ENCODE measurements around the gene CYS1. TPM values are rescaled to one million over a fixed set of nuclear protein-coding genes. Genes with fewer than 3 reads are reported as not detected.

Gene CYS1
- total and polyA plus RNA-seq, 2 of the 13 experiments (the other 11 are each of a cell fraction or from before 2014, with no cell fraction given) = 0.04 TPM; not detected in 1

- TF ChIP-seq ZNF292 (CRISPR knock-in tag; IDR thresholded peaks at IDR 0.05; ENCODE audit: borderline replicate concordance, low read depth) (peak; percentile 18; the same call in 1 of the 2 replicates), KLF11 (CRISPR knock-in tag; IDR thresholded peaks at IDR 0.05) (no peak), ZNF383 (CRISPR knock-in tag; IDR thresholded peaks at IDR 0.05; ENCODE audit: borderline replicate concordance) (no peak), ZSCAN31 (CRISPR knock-in tag; IDR thresholded peaks at IDR 0.05; ENCODE audit: low read depth) (0 out of 2 replicates have a peak, but pooled peaks have one; percentile 49), FUBP1 (CRISPR knock-in tag; IDR thresholded peaks at IDR 0.05; ENCODE audit: borderline replicate concordance) (peak; percentile 64; the same call in 1 of the 2 replicates), ZNF280D (CRISPR knock-in tag; IDR thresholded peaks at IDR 0.05) (0 out of 2 replicates have a peak, but pooled peaks have one; percentile 55), ZNF605 (CRISPR knock-in tag; IDR thresholded peaks at IDR 0.05) (0 out of 2 replicates have a peak, but pooled peaks have one; percentile 44), THAP8 (CRISPR knock-in tag; IDR thresholded peaks at IDR 0.05; ENCODE audit: borderline replicate concordance) (no peak), BCL3 (CRISPR knock-in tag; IDR thresholded peaks at IDR 0.05) (no peak), ZNF782 (CRISPR knock-in tag; IDR thresholded peaks at IDR 0.05; ENCODE audit: borderline replicate concordance) (no peak), SALL1 (CRISPR knock-in tag; IDR thresholded peaks at IDR 0.05) (peak; percentile 50)
- TF ChIP-seq, protein P1, sequence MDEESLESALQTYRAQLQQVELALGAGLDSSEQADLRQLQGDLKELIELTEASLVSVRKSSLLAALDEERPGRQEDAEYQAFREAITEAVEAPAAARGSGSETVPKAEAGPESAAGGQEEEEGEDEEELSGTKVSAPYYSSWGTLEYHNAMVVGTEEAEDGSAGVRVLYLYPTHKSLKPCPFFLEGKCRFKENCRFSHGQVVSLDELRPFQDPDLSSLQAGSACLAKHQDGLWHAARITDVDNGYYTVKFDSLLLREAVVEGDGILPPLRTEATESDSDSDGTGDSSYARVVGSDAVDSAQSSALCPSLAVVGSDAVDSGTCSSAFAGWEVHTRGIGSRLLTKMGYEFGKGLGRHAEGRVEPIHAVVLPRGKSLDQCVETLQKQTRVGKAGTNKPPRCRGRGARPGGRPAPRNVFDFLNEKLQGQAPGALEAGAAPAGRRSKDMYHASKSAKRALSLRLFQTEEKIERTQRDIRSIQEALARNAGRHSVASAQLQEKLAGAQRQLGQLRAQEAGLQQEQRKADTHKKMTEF (CRISPR knock-in tag; IDR thresholded peaks at IDR 0.05) = no peak
Measured at GRCh38 chr2:10045561-10046355, 34.5 kb downstream of the CYS1 start (continued).

Measured in HepG2 (cell line).